ENCODE measurements around the gene SAP30BP.
A peak's percentile ranks its signal among the peaks of the same experiment; 100 is the strongest.

GRCh38 chr17:75753514-75754377 is 86.6 kb downstream of the SAP30BP start:
- TF ChIP-seq CTCF (IDR thresholded peaks at IDR 0.05; ENCODE audit: low read depth, low read length) = peak; percentile 58
- TF ChIP-seq EZH2phosphoT487 (IDR thresholded peaks at IDR 0.05; ENCODE audit: low read depth) = no peak
